Keratinocyte (primary cell): ENCODE data around the gene CELF2. TPM values are rescaled to one million over a fixed set of nuclear protein-coding genes. Genes with fewer than 3 reads are reported as not detected.

Source experiments
- DNase-seq: peaks from one replicate; pipeline ENCODE4 v3.0.0-alpha.2; 2011; ENCODE audit warnings: low read depth, missing footprints, low spot score
- FAIRE-seq: peaks from 2 replicates; lab custom pipeline; 2011; peaks lifted over from hg19 to GRCh38; lab: Jason Lieb, UNC
- H2AFZ ChIP-seq: 2 replicates; pipeline ENCODE4 v1.6.0; 2012; ENCODE audit warnings: low read length, control low read depth, inconsistent platforms; ENCODE audit not compliant: control insufficient read depth
- H3K27ac ChIP-seq: 2 replicates; pipeline ENCODE4 v1.5.1; 2011; ENCODE audit warnings: low read length; ENCODE audit not compliant: control insufficient read depth, insufficient read depth
- H3K27me3 ChIP-seq: 3 replicates; pipeline ENCODE4 v1.6.0; 2011; ENCODE audit warnings: low read length; ENCODE audit not compliant: control insufficient read depth, insufficient read depth; ENCODE audit errors: extremely low read depth
- H3K36me3 ChIP-seq, 2 experiments: 2 replicates in 1 of 2; 3 replicates in 1 of 2; pipeline ENCODE4 v1.5.1; 2011; ENCODE audit warnings: low read length in 2 of 2, mild to moderate bottlenecking in 1 of 2; ENCODE audit not compliant: control insufficient read depth in 2 of 2, insufficient read depth in 2 of 2; ENCODE audit errors: extremely low read depth in 1 of 2
- H3K4me1 ChIP-seq: 3 replicates; pipeline ENCODE4 v1.5.1; 2011; ENCODE audit warnings: low read length; ENCODE audit not compliant: control insufficient read depth, insufficient read depth; ENCODE audit errors: extremely low read depth
- H3K4me2 ChIP-seq: 3 replicates; pipeline ENCODE4 v1.6.0; 2011; ENCODE audit warnings: low read depth, low read length; ENCODE audit not compliant: control insufficient read depth, insufficient read depth; ENCODE audit errors: extremely low read depth
- H3K4me3 ChIP-seq, 3 experiments: fragments of 200-600 bp in 1 of 3; sonication (generic) in 1 of 3; 2 replicates in 2 of 3; 3 replicates in 1 of 3; pipeline ENCODE4 v1.5.1; 2011 to 2016; ENCODE audit warnings: low read length in 3 of 3, mild to moderate bottlenecking in 3 of 3, control low read depth in 2 of 3, inconsistent platforms in 1 of 3, low read depth in 1 of 3, mixed read lengths in 1 of 3, mixed run types in 1 of 3, moderate library complexity in 1 of 3; ENCODE audit not compliant: control insufficient read depth in 2 of 3, insufficient read depth in 2 of 3; ENCODE audit errors: extremely low read depth in 1 of 3
- H3K79me2 ChIP-seq: 2 replicates; pipeline ENCODE4 v1.6.0; 2012; ENCODE audit warnings: low read length; ENCODE audit not compliant: control insufficient read depth, insufficient read depth
- H3K9ac ChIP-seq: 3 replicates; pipeline ENCODE4 v1.6.0; 2011; ENCODE audit warnings: low read length; ENCODE audit not compliant: control insufficient read depth, insufficient read depth; ENCODE audit errors: extremely low read depth
- H3K9me1 ChIP-seq: 3 replicates; pipeline ENCODE4 v1.6.0; 2011; ENCODE audit warnings: low read length; ENCODE audit not compliant: control insufficient read depth, insufficient read depth; ENCODE audit errors: extremely low read depth
- H3K9me3 ChIP-seq: 2 replicates; pipeline ENCODE4 v1.5.1; 2012; ENCODE audit warnings: low read depth, low read length; ENCODE audit not compliant: control insufficient read depth
- H4K20me1 ChIP-seq: 3 replicates; pipeline ENCODE4 v1.6.0; 2011; ENCODE audit warnings: low read length; ENCODE audit not compliant: control insufficient read depth, insufficient read depth; ENCODE audit errors: extremely low read depth
- EZH2 ChIP-seq: IDR thresholded peaks from one replicate; pipeline ENCODE4 v1.6.1; 2012; ENCODE audit warnings: inconsistent platforms, mild to moderate bottlenecking, low read length, moderate library complexity
- dilution Hi-C: fragments of 300-500 bp; cut with MboI; formaldehyde crosslinking; loops from one replicate; pipeline ENCODE4 v1.7.0; 2020; ENCODE audit warnings: low sequenced_read_pairs; ENCODE audit not compliant: extremely low pct_ligation_motif_present
- polyA plus RNA-seq, 5 experiments: library from polyadenylated mRNA; depleted of rRNA in 3 of 5; stranded (reverse) in 3 of 5; stranded (forward) in 1 of 5; unstranded in 1 of 5; fragments of >200 nt; gene quantifications; 1 replicate in 1 of 5; 2 replicates in 3 of 5; 3 replicates in 1 of 5; pipeline versions ENCODE4 v1.2.1 to v1.2.3, GENCODE V29; 2011 to 2012; ENCODE audit warnings: missing spikeins in 2 of 5, low read depth in 1 of 5, low replicate concordance in 1 of 5
- TF ChIP-seq, protein P1 (sequence below), 3 experiments: IDR thresholded peaks in 1 of 3; conservative IDR thresholded peaks in 1 of 3; optimal IDR thresholded peaks in 1 of 3; 2 replicates in 2 of 3; 3 replicates in 1 of 3; pipeline versions ENCODE3 to v1.5.1; 2011; ENCODE audit warnings: low read length in 3 of 3, mild to moderate bottlenecking in 3 of 3, moderate library complexity in 2 of 3, control low read depth in 1 of 3, inconsistent platforms in 1 of 3; ENCODE audit not compliant: insufficient read depth in 2 of 3; ENCODE audit errors: extremely low read depth in 1 of 3

CELF2 gene
- polyA plus RNA-seq, 1 donor (not counting 4 experiments of a cell fraction or from before 2014, with no cell fraction given), result 9.8 TPM

DNA sequence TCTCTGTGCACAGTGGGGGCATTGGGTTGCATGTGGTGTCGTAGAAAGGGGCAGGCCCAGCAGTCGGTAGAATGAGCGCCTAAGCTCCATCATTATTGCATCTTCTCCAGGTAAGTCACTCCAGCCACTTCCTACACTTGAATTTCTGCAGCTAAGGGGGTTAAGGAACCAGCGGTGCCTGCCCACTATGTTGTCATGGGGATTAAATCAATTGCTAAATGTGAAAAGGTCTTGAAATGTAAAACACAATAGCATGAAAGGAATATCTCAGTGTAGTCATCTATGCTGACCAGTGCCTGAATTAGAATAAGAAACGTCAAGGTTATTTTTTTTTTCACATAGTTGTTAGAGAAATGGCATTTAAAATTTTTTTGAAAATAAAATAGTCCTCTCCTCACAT, 15.2 kb upstream of the CELF2 start:
- Histone ChIP-seq H3K36me3 (no peaks in the 10 kb centered on the region), H4K20me1 (no peaks in the 10 kb centered on the region), H3K4me3 (no peak overlapping the region), H3K27ac (no peak overlapping the region), H3K27me3 (no peaks in the 10 kb centered on the region), H3K9me3 (no peaks in the 10 kb centered on the region), H3K4me2 (no peak overlapping the region), H2AFZ (no peak overlapping the region), H3K4me1 (no peaks in the 10 kb centered on the region), H3K9me1 (no peaks in the 10 kb centered on the region), H3K9ac (no peak overlapping the region), H3K79me2 (no peaks in the 10 kb centered on the region)
- no peak for FAIRE-seq
- dilution Hi-C loops, result no loop called here
- DNase-seq, result no peak
- TF ChIP-seq, protein P1, sequence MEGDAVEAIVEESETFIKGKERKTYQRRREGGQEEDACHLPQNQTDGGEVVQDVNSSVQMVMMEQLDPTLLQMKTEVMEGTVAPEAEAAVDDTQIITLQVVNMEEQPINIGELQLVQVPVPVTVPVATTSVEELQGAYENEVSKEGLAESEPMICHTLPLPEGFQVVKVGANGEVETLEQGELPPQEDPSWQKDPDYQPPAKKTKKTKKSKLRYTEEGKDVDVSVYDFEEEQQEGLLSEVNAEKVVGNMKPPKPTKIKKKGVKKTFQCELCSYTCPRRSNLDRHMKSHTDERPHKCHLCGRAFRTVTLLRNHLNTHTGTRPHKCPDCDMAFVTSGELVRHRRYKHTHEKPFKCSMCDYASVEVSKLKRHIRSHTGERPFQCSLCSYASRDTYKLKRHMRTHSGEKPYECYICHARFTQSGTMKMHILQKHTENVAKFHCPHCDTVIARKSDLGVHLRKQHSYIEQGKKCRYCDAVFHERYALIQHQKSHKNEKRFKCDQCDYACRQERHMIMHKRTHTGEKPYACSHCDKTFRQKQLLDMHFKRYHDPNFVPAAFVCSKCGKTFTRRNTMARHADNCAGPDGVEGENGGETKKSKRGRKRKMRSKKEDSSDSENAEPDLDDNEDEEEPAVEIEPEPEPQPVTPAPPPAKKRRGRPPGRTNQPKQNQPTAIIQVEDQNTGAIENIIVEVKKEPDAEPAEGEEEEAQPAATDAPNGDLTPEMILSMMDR (optimal IDR thresholded peaks at IDR 0.05 in 1 of 3, IDR thresholded peaks at IDR 0.05 in 1 of 3, conservative IDR thresholded peaks at IDR 0.05 in 1 of 3; ENCODE audit: extremely low read depth in 1 of 3, insufficient read depth in 2 of 3, low read length in 3 of 3), result no peak
- no peak for TF ChIP-seq EZH2

DNA sequence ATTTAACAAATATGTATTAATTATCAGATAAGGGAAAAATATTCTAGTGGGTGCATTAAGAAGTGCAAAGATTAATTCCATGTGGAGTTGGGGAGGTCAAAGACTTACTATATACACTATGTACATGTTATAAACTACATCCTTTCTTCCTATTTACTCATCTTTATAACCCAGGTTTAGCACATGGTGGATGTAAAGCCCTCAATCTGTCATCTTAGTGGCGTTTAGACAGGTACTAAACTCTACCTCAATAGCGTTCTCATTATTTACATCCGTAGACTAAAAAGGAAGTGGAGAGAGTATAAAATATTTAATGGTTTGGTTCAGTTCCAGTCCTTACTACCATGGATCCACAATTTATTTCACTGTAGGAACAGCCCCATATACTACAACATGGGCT, 14.8 kb upstream of the CELF2 start:
- Histone ChIP-seq H3K4me2 (no peak overlapping the region), H2AFZ (no peak overlapping the region), H3K9me3 (no peaks in the 10 kb centered on the region), H3K27me3 (no peaks in the 10 kb centered on the region), H3K4me3 (no peak overlapping the region), H3K79me2 (no peaks in the 10 kb centered on the region), H3K36me3 (no peaks in the 10 kb centered on the region), H3K4me1 (no peaks in the 10 kb centered on the region), H4K20me1 (no peaks in the 10 kb centered on the region), H3K27ac (no peak overlapping the region), H3K9me1 (no peaks in the 10 kb centered on the region), H3K9ac (no peak overlapping the region)
- dilution Hi-C loops, result no loop called here
- DNase-seq, result no peak
- no peak for TF ChIP-seq EZH2
- TF ChIP-seq, protein P1 (optimal IDR thresholded peaks at IDR 0.05 in 1 of 3, IDR thresholded peaks at IDR 0.05 in 1 of 3, conservative IDR thresholded peaks at IDR 0.05 in 1 of 3; ENCODE audit: extremely low read depth in 1 of 3, insufficient read depth in 2 of 3, low read length in 3 of 3), result no peak
- FAIRE-seq, result no peak
